GM15510 (cell line): ENCODE measurements around the gene KCNJ10.

ENCODE experiments used
- POLR2A ChIP-seq: IDR thresholded peaks from 3 replicates; pipeline ENCODE4 v1.6.1; 2011; ENCODE audit warnings: borderline replicate concordance; ENCODE audit not compliant: insufficient read length; ENCODE audit errors: extremely low read depth

KCNJ10 gene

GRCh38 chr1:160040476-160040875, 29.5 kb downstream of the KCNJ10 start:
- TF ChIP-seq POLR2A: no peak

GRCh38 chr1:160032165-160032820, 37.7 kb downstream of the KCNJ10 start:
- no peak for TF ChIP-seq POLR2A

GRCh38 chr1:160031365-160032164, 38.4 kb downstream of the KCNJ10 start, which contains the start of gene PIGM:
PIGM (minus strand) TSS chr1:160031990; CDS start chr1:160031739, 251 bp downstream.
- peak; percentile 75 for TF ChIP-seq POLR2A

GRCh38 chr1:160030657-160031364, 39.1 kb downstream of the KCNJ10 start:
- no peak for TF ChIP-seq POLR2A

GRCh38 chr1:160028426-160028825, 41.5 kb downstream of the KCNJ10 start:
- TF ChIP-seq POLR2A: no peak

GRCh38 chr1:160025314-160025713, 44.6 kb downstream of the KCNJ10 start:
- no peak for TF ChIP-seq POLR2A

GRCh38 chr1:160024195-160024905, 45.6 kb downstream of the KCNJ10 start:
- no peak for TF ChIP-seq POLR2A

GRCh38 chr1:160022330-160023310, 47.3 kb downstream of the KCNJ10 start:
- no peak for TF ChIP-seq POLR2A

GRCh38 chr1:160021376-160022074, 48.4 kb downstream of the KCNJ10 start:
- TF ChIP-seq POLR2A: no peak

GRCh38 chr1:160020196-160020595, 49.8 kb downstream of the KCNJ10 start:
- no peak for TF ChIP-seq POLR2A

- no peak for TF ChIP-seq POLR2A
These were observed 51.1 kb downstream of the KCNJ10 start for GRCh38 chr1:160018900-160019299.

- TF ChIP-seq POLR2A: no peak
These were observed 51.6 kb downstream of the KCNJ10 start for GRCh38 chr1:160018347-160018746.

GRCh38 chr1:160017592-160017991, 52.4 kb downstream of the KCNJ10 start:
- TF ChIP-seq POLR2A: no peak
